ENCODE data around the gene KIT. TPM values are rescaled to one million over a fixed set of nuclear protein-coding genes. Genes with fewer than 3 reads are reported as not detected.

KIT gene
- 15.1 TPM for total RNA-seq

GRCh38 chr4:54657551-54658251 is at the start of gene KIT:
Gene KIT, plus strand, starts transcription at chr4:54657957. Its CDS starts 58 bp downstream, at chr4:54658015.

